Body of pancreas (tissue), 4 donors: ENCODE measurements around the gene PSMB5.

Experiments used
- POLR2A ChIP-seq, 3 donors: fragments of 450-650 bp; IDR thresholded peaks; one replicate each; pipeline ENCODE4 v1.6.1; 2016; ENCODE audit warnings: antibody characterized with exemption in 3 of 3, mild to moderate bottlenecking in 2 of 3
- TF ChIP-seq, protein P1 (sequence below), 7 experiments: fragments of 450-650 bp in 4 of 7; fragments of 200-600 bp in 3 of 7; sonication (generic) in 3 of 7; IDR thresholded peaks; one replicate each; pipeline ENCODE4 v1.5.1; 2016 to 2019; ENCODE audit warnings: antibody characterized with exemption in 7 of 7

DNA sequence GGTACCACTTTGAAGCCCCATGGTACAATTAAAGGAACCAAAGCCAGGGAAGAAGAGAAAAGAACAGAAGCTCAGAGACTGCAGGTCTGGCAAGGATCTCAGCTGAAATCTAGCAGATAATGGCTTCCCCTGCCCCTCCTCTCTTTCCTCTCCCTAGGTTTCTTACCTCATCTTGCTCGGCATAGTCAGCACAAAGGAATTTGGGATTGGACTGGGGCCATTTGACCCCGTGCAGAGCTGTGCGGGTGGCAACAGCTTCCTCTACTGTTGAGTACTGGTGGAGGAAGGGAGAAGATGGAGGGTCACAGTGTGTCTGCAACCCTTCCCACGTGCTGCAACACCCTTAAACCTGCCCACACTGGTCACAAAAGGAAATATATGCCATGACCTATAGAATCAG is 27.3 kb upstream of the PSMB5 start:
- TF ChIP-seq, protein P1, sequence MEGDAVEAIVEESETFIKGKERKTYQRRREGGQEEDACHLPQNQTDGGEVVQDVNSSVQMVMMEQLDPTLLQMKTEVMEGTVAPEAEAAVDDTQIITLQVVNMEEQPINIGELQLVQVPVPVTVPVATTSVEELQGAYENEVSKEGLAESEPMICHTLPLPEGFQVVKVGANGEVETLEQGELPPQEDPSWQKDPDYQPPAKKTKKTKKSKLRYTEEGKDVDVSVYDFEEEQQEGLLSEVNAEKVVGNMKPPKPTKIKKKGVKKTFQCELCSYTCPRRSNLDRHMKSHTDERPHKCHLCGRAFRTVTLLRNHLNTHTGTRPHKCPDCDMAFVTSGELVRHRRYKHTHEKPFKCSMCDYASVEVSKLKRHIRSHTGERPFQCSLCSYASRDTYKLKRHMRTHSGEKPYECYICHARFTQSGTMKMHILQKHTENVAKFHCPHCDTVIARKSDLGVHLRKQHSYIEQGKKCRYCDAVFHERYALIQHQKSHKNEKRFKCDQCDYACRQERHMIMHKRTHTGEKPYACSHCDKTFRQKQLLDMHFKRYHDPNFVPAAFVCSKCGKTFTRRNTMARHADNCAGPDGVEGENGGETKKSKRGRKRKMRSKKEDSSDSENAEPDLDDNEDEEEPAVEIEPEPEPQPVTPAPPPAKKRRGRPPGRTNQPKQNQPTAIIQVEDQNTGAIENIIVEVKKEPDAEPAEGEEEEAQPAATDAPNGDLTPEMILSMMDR (IDR thresholded peaks at IDR 0.05) = no peak
- no peak for TF ChIP-seq POLR2A (IDR thresholded peaks at IDR 0.05)
